Parietal lobe (tissue), 1 donor: Measurements from ENCODE around the gene SPESP1. TPM values are rescaled to one million over a fixed set of nuclear protein-coding genes. Genes with fewer than 3 reads are reported as not detected.

Source experiments
- total RNA-seq: library from RNA; depleted of rRNA; stranded (reverse); fragments of >200 nt; gene quantifications from one replicate; pipeline ENCODE4 v1.2.3, GENCODE V29; 2014

The SPESP1 gene
- 2.5 TPM for total RNA-seq

DNA sequence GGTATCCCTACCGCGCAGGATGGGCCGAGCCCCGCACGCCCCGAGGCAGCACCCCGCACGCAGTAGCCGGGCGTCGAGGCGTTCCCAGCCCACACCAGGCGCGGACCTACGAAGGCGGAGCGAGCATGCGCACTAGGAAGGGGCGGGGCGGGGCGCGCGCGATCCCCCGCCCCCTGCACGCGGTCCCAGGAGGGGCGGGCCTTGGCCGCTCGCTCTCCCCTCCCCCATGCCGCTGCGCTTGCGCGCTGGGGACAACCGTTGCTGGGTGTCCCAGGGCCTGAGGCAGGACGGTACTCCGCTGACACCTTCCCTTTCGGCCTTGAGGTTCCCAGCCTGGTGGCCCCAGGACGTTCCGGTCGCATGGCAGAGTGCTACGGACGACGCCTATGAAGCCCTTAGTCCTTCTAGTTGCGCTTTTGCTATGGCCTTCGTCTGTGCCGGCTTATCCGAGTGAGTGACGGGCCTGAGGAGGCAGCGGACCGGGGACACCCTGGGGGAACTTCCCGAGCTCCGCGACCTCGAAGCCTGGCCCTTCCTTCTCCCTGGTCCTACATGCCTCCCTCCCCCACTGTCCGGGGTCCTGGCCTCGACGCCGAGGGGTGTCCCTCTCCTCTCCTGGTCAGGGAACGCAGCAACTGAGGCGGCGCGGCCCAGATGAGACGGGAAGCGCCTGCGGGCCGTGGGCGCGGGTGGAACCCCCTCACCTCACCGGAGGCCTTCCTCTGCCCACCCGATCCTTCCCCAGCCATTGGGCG lies at the start of gene SPESP1:
Gene SPESP1 (plus strand): TSS at position 258 of the 755 bp plus-strand sequence. CDS start 129 bp downstream, at position 387.

Other genes starting within 250 kb of the SPESP1 start
- 110 TPM for gene ANP32A, start 109.6 kb upstream of the SPESP1 start, total RNA-seq
- 0.63 TPM for gene NOX5, start 84.2 kb downstream of the SPESP1 start, total RNA-seq
- 90.1 TPM for gene GLCE, start 230.1 kb downstream of the SPESP1 start, total RNA-seq